ENCODE data around the gene DPYSL4. TPM values are rescaled to one million over a fixed set of nuclear protein-coding genes. Genes with fewer than 3 reads are reported as not detected.

DPYSL4 gene
- 10 to 100 TPM; 12.8 to 14.3 (median 14.2) TPM for polyA plus RNA-seq (ENCODE audit: insufficient read length in 3 of 3)

- DNase-seq (ENCODE audit: low read depth in 3 of 3, low spot score in 2 of 3), result no peak
These were observed at the start of gene DPYSL4 for GRCh38 chr10:132186488-132187429. TSS of gene DPYSL4 (plus strand) at chr10:132186948. CDS start at chr10:132187064, 116 bp downstream.

DNA sequence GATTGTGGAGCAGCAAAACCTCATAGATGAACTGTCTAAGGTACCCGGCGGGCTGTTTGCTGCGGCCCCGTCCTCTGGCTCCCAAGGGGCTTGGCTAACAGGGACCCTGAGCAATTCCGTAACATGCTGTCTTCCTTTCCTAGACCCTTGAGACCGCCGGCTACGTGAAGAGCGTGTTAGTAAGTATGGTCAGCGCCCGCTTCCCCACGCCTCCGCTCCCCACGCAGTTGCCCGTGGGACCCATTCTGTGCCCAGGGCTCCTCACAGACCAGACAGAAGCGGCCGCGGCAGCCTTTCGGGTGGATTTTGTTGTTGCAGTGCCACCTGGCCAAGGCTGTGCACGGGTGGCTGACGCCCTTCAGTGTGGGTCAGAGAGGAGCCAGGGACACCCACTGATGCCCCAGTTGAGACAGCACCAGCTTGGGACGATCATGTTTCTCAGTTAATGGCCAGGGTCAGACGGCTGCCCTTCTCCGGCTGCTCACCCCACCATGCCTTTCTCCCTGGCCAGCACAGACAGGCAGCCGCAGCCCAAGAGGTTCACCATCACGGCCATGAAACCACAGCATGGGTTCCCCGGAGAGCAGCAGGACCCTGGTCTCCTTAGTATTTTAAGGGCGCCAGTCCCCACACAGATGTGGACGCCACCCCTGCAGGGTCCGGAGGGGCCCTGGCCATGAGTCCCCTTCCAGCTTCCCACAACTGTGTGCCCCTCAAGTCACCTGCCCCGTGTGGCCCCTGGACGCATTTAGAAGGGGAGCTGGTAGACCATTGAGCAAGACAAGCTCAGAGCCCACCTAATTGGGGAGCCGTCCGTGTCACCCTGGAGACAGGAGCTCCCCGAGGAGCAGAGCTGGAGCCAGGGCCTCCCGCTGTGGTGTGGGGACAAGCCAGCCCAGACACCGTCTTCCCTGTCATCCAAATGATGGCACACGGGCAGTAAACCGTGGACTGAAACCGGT is 49.4 kb upstream of the DPYSL4 start:
- no peak for DNase-seq (ENCODE audit: low read depth in 3 of 3, low spot score in 2 of 3)

DNA sequence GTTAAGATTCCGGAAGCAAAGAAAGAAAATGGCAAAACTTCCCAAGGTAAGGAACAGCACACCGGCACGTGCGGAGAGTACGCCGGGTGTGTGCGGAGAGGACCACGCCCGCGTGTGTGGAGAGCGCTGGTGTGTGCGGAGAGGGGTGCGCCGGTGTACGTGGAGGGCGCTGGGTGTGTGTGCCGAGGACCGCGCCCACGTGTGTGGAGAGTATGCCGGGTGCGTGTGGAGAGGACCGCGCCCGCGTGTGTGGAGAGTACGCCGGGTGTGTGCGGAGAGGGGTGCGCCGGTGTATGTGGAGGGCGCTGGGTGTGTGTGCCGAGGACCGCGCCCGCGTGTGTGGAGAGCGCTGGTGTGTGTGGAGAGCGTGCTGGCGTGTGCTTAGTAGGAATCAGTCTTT is 48.6 kb upstream of the DPYSL4 start:
- no peak for DNase-seq (ENCODE audit: low read depth in 3 of 3, low spot score in 2 of 3)

- DNase-seq (ENCODE audit: low read depth in 3 of 3, low spot score in 2 of 3), result no peak
These were observed 48.2 kb upstream of the DPYSL4 start for GRCh38 chr10:132138596-132138995.

GRCh38 chr10:132139526-132139925 is 47.2 kb upstream of the DPYSL4 start:
- no peak for DNase-seq (ENCODE audit: low read depth in 3 of 3, low spot score in 2 of 3)

DNA sequence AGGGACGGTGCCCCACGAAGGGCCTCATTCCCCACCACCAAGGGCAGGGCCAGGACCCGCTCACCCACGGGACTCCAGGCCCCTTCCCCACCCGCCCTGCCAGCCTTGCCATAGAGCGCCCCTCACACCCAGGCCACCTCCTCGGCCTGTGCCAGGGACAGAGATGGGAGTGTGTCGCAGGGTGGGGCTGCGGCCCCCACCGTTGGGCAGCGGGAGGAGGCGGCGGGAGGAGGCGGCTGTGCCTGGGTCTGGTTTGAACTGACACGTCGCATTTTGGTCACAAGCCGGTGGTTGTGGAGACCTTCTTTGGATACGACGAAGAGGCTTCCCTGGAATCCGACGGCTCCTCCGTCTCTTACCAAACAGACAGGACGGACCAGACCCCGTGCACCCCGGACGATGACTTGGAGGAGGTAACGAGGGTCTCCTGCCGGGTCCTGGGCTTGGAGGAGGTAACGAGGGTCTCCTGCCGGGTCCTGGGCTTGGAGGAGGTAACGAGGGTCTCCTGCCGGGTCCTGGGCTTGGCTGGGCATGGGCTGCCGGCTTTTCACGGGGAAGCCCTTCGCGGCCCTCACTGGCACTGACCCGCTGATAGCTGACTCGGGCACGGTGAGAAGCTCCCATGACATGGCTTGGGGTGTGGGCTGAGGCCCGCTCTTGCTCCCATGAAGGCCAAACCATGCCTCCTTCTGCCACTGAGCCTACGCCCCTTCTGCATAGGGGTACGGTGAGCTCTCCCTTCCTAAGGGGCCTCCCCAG is 46.4 kb upstream of the DPYSL4 start:
- no peak for DNase-seq (ENCODE audit: low read depth in 3 of 3, low spot score in 2 of 3)

GRCh38 chr10:132141076-132141475 is 45.7 kb upstream of the DPYSL4 start:
- DNase-seq (ENCODE audit: low read depth in 3 of 3, low spot score in 2 of 3), result no peak

- no peak for DNase-seq (ENCODE audit: low read depth in 3 of 3, low spot score in 2 of 3)
These were observed 45.0 kb upstream of the DPYSL4 start for GRCh38 chr10:132141526-132142395.

GRCh38 chr10:132142396-132143161 is 44.2 kb upstream of the DPYSL4 start:
- DNase-seq (ENCODE audit: low read depth in 3 of 3, low spot score in 2 of 3), result no peak

DNA sequence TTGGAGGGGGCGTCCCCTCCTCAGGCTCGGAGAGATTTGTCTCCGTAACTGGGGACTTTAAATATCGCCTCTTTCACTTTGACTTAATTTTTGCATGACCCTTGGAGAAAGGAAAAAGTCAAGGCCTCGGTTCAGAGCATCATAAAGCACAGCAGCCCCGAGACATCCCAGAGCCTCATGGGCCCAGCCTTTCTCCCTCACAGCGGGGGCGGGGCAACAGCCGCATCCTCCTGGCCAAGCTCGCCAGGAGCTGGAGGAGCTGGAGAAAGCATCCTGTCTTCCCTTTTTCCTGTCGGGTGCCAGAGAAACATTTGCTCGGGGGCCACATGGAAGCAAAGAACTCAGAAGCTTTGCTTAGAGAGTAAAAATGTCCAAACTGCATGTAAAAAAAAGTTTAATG is 43.6 kb upstream of the DPYSL4 start:
- no peak for DNase-seq (ENCODE audit: low read depth in 3 of 3, low spot score in 2 of 3)

GRCh38 chr10:132144086-132144485 is 42.7 kb upstream of the DPYSL4 start:
- no peak for DNase-seq (ENCODE audit: low read depth in 3 of 3, low spot score in 2 of 3)

- no peak for DNase-seq (ENCODE audit: low read depth in 3 of 3, low spot score in 2 of 3)
These were observed 41.7 kb upstream of the DPYSL4 start for GRCh38 chr10:132145002-132145401.

DNA sequence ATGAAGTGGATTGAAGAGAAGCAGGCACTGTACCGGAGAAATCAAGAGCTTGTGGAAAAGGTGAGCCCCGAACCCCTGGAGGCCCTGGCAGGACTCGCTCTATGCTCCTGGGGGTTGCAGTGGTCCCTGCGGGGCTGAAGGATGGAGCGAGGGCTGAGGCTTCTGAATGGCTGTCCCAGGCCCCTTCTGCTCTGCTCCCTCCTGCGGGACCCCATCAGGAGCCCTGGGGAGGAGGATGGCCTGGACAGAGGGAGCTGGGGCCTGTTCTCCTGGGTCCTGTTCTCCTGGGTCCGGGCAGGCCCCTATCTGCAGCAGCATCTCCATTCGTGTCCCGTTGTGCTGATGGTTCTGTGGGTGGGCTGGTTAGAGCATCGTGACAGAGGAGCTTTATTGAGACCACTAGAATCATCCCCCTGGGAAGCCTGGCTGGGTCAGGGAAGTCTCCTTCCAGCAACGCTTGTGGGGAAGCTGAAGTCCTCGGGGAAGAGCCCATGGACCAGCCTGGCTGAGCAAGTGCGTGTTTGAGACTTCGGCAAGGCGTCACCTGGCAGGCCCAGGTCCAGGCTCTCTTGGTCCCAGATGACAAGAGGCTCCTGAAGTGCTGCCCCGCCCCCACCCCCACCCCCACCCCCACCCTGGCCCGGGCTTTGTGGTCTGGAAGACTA is 41.1 kb upstream of the DPYSL4 start:
- DNase-seq (ENCODE audit: low read depth in 3 of 3, low spot score in 2 of 3), result no peak

- DNase-seq (ENCODE audit: low read depth in 3 of 3, low spot score in 2 of 3), result no peak
These were observed 40.5 kb upstream of the DPYSL4 start for GRCh38 chr10:132146271-132146671.

GRCh38 chr10:132146941-132147915 is 39.5 kb upstream of the DPYSL4 start:
- no peak for DNase-seq (ENCODE audit: low read depth in 3 of 3, low spot score in 2 of 3)

- DNase-seq (ENCODE audit: low read depth in 3 of 3, low spot score in 2 of 3), result no peak
These were observed 38.2 kb upstream of the DPYSL4 start for GRCh38 chr10:132148261-132149251.

All from right renal cortex interstitium (tissue), 3 donors.